ENCODE measurements around the gene SEC14L5. TPM values are rescaled to one million over a fixed set of nuclear protein-coding genes. Genes with fewer than 3 reads are reported as not detected.

SEC14L5 gene
- polyA plus RNA-seq, 3 donors from 2014 or later: not detected

- H3K27ac Mint-ChIP-seq: no peak overlapping the region
- no peaks in the 10 kb centered on the region for H3K9me3 Mint-ChIP-seq
- peaks cover 0 to 9% (median 4%) of the 10 kb centered on the region in 3 donors for H3K27me3 Mint-ChIP-seq (ENCODE audit: low read depth in 3 of 3)
- H3K36me3 Mint-ChIP-seq: no peaks in the 10 kb centered on the region
- no peak overlapping the region for H3K4me3 Mint-ChIP-seq
- H3K4me1 Mint-ChIP-seq: no peaks in the 10 kb centered on the region
- no peak for DNase-seq
Observed at GRCh38 chr16:5007256-5007655, 49.1 kb downstream of the SEC14L5 start.

GRCh38 chr16:5008311-5008731 is 50.2 kb downstream of the SEC14L5 start:
- Mint-ChIP-seq H3K27me3 (ENCODE audit: low read depth in 3 of 3) (peaks cover 0 to 9% (median 2%) of the 10 kb centered on the region in 3 donors), H3K4me3 (no peak overlapping the region), H3K36me3 (no peaks in the 10 kb centered on the region), H3K9me3 (no peaks in the 10 kb centered on the region), H3K4me1 (no peaks in the 10 kb centered on the region), H3K27ac (no peak overlapping the region)
- DNase-seq: no peak

GRCh38 chr16:5010576-5011329 is 52.6 kb downstream of the SEC14L5 start:
- no peak overlapping the region for H3K4me3 Mint-ChIP-seq
- DNase-seq: no peak
- no peaks in the 10 kb centered on the region for H3K36me3 Mint-ChIP-seq
- peaks cover 0 to 9% (median 7%) of the 10 kb centered on the region in 3 donors for H3K27me3 Mint-ChIP-seq (ENCODE audit: low read depth in 3 of 3)
- no peak overlapping the region for H3K27ac Mint-ChIP-seq
- no peaks in the 10 kb centered on the region for H3K4me1 Mint-ChIP-seq
- no peaks in the 10 kb centered on the region for H3K9me3 Mint-ChIP-seq

GRCh38 chr16:5011637-5012036 is 53.5 kb downstream of the SEC14L5 start:
- H3K27me3 Mint-ChIP-seq (ENCODE audit: low read depth in 3 of 3): peaks cover 0 to 9% (median 8%) of the 10 kb centered on the region in 3 donors

GRCh38 chr16:5012887-5013286 is 54.8 kb downstream of the SEC14L5 start:
- no peak overlapping the region for H3K4me3 Mint-ChIP-seq
- DNase-seq: no peak
- H3K27ac Mint-ChIP-seq: no peak overlapping the region
- peaks cover 0 to 10% (median 9%) of the 10 kb centered on the region in 3 donors for H3K27me3 Mint-ChIP-seq (ENCODE audit: low read depth in 3 of 3)
- H3K4me1 Mint-ChIP-seq: no peaks in the 10 kb centered on the region
- no peaks in the 10 kb centered on the region for H3K36me3 Mint-ChIP-seq
- H3K9me3 Mint-ChIP-seq: no peaks in the 10 kb centered on the region

More at GRCh38 chr16:5011637-5012036, 53.5 kb downstream of the SEC14L5 start:
- H3K4me3 Mint-ChIP-seq: no peak overlapping the region
- no peak for DNase-seq
- H3K9me3 Mint-ChIP-seq: no peaks in the 10 kb centered on the region
- no peaks in the 10 kb centered on the region for H3K4me1 Mint-ChIP-seq
- H3K36me3 Mint-ChIP-seq: no peaks in the 10 kb centered on the region
- H3K27ac Mint-ChIP-seq: no peak overlapping the region

GRCh38 chr16:5015351-5015750 is 57.2 kb downstream of the SEC14L5 start:
- Mint-ChIP-seq H3K4me3 (no peak overlapping the region), H3K27me3 (ENCODE audit: low read depth in 3 of 3) (peaks cover 0 to 9% (median 3%) of the 10 kb centered on the region in 3 donors), H3K27ac (no peak overlapping the region), H3K36me3 (no peaks in the 10 kb centered on the region), H3K9me3 (no peaks in the 10 kb centered on the region), H3K4me1 (no peaks in the 10 kb centered on the region)
- no peak for DNase-seq

- peaks cover 0 to 11% (median 2%) of the 10 kb centered on the region in 3 donors for H3K27me3 Mint-ChIP-seq (ENCODE audit: low read depth in 3 of 3)
- H3K27ac Mint-ChIP-seq: no peak overlapping the region
- no peaks in the 10 kb centered on the region for H3K36me3 Mint-ChIP-seq
- no peak for DNase-seq
- no peaks in the 10 kb centered on the region for H3K4me1 Mint-ChIP-seq
- no peak overlapping the region for H3K4me3 Mint-ChIP-seq
- no peaks in the 10 kb centered on the region for H3K9me3 Mint-ChIP-seq
Observed at GRCh38 chr16:5015887-5016286, 57.8 kb downstream of the SEC14L5 start.

GRCh38 chr16:5016967-5017677 is 59.0 kb downstream of the SEC14L5 start:
- Mint-ChIP-seq H3K27me3 (ENCODE audit: low read depth in 3 of 3) (peaks cover 0 to 11% (median 4%) of the 10 kb centered on the region in 3 donors), H3K9me3 (no peaks in the 10 kb centered on the region), H3K4me3 (no peak overlapping the region), H3K36me3 (no peaks in the 10 kb centered on the region), H3K4me1 (no peaks in the 10 kb centered on the region), H3K27ac (no peak overlapping the region)
- no peak for DNase-seq

- Mint-ChIP-seq H3K36me3 (no peaks in the 10 kb centered on the region), H3K9me3 (no peaks in the 10 kb centered on the region), H3K27me3 (ENCODE audit: low read depth in 3 of 3) (peaks cover 0 to 11% (median 4%) of the 10 kb centered on the region in 3 donors), H3K27ac (no peak overlapping the region), H3K4me3 (no peak overlapping the region), H3K4me1 (no peaks in the 10 kb centered on the region)
- no peak for DNase-seq
Observed at GRCh38 chr16:5017678-5017969, 59.5 kb downstream of the SEC14L5 start.

- Mint-ChIP-seq H3K27me3 (ENCODE audit: low read depth in 3 of 3) (peaks cover 0 to 13% (median 4%) of the 10 kb centered on the region in 3 donors), H3K36me3 (no peaks in the 10 kb centered on the region), H3K27ac (no peak overlapping the region), H3K4me1 (no peaks in the 10 kb centered on the region), H3K9me3 (no peaks in the 10 kb centered on the region), H3K4me3 (no peak overlapping the region)
- DNase-seq: no peak
Observed at GRCh38 chr16:5018793-5019192, 60.7 kb downstream of the SEC14L5 start.

GRCh38 chr16:5019775-5020174 is 61.6 kb downstream of the SEC14L5 start:
- Mint-ChIP-seq H3K36me3 (no peaks in the 10 kb centered on the region), H3K4me1 (no peaks in the 10 kb centered on the region), H3K27ac (no peak overlapping the region), H3K9me3 (no peaks in the 10 kb centered on the region), H3K27me3 (ENCODE audit: low read depth in 3 of 3) (peaks cover 0 to 12% (median 4%) of the 10 kb centered on the region in 3 donors), H3K4me3 (no peak overlapping the region)
- no peak for DNase-seq

GRCh38 chr16:5020551-5020950 is 62.4 kb downstream of the SEC14L5 start:
- no peak overlapping the region for H3K4me3 Mint-ChIP-seq
- H3K9me3 Mint-ChIP-seq: no peaks in the 10 kb centered on the region
- no peaks in the 10 kb centered on the region for H3K4me1 Mint-ChIP-seq
- peaks cover 0 to 8% (median 4%) of the 10 kb centered on the region in 3 donors for H3K27me3 Mint-ChIP-seq (ENCODE audit: low read depth in 3 of 3)
- H3K36me3 Mint-ChIP-seq: no peaks in the 10 kb centered on the region
- no peak for DNase-seq
- H3K27ac Mint-ChIP-seq: no peak overlapping the region

GRCh38 chr16:5022521-5022920 is 64.4 kb downstream of the SEC14L5 start:
- Mint-ChIP-seq H3K27ac (no peak overlapping the region), H3K36me3 (no peaks in the 10 kb centered on the region), H3K4me1 (no peaks in the 10 kb centered on the region), H3K9me3 (no peaks in the 10 kb centered on the region), H3K4me3 (no peak overlapping the region), H3K27me3 (ENCODE audit: low read depth in 3 of 3) (peaks cover 0 to 4% (median 4%) of the 10 kb centered on the region in 3 donors)
- no peak for DNase-seq

- Mint-ChIP-seq H3K36me3 (peaks cover 0 to 4% (median 4%) of the 10 kb centered on the region in 3 donors), H3K4me3 (no peak overlapping the region), H3K27ac (no peak overlapping the region), H3K9me3 (no peaks in the 10 kb centered on the region), H3K4me1 (peaks cover 0 to 2% of the 10 kb centered on the region in 2 donors), H3K27me3 (ENCODE audit: low read depth in 3 of 3) (peaks cover 0 to 6% (median 4%) of the 10 kb centered on the region in 3 donors)
- DNase-seq: no peak
Observed at GRCh38 chr16:5024632-5025031, 66.5 kb downstream of the SEC14L5 start.
